C4-2B (cell line): ENCODE data around the gene SPECC1.

ENCODE experiments used
- ZFX ChIP-seq: fragments of 450-650 bp; IDR thresholded peaks from 2 replicates; pipeline ENCODE4 v1.6.1; 2017
- TF ChIP-seq, protein P1 (sequence below): fragments of 450-650 bp; conservative IDR thresholded peaks from 2 replicates; pipeline ENCODE4 v1.5.1; 2017; ENCODE audit warnings: mild to moderate bottlenecking

DNA sequence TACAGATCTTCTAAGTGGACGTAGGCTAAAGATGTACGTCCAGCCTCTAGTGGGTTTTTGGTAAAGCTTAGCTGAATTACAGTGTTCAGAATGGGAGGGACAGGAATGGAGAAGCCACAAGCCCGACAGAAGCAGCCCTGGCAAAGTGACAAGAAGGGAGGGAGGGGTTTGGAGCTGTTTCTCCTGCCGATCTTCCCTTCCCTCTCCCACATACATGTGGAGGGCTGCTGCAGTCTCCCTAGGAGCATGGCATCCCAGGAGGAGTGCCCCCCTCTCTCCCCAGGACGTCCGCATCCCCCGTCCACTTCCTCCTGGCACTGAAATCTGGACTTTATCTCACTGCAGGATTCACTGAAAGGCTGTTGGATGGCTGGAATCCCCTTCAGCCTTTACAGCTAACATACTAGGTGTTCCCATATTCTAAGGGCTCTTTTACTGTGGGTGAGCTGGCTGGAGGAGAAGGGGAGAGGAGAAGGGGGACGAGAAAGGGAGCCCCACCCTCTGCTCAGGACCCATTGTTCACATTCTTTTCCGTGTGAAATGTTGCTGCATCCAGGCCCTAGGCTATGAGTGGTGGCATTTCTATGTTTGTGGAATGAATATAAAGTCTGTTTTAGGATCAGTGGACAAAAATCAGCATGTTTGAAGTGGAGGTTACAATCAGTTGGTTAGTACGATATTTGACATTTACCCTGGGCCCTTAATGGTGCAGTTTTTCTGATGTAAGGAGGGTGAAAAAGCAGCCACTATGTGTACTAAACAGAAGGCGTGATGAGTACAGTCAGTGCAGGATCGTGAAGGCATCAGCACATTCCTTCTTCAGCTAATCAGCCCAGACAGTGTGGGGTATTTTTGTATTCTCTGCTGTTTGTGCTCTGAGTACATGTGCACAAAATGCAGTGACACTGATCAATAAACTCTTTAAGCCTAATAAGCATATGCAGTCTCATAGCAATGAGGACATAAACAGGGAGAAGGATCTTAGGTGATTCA, 94.6 kb downstream of the SPECC1 start:
- TF ChIP-seq, protein P1, sequence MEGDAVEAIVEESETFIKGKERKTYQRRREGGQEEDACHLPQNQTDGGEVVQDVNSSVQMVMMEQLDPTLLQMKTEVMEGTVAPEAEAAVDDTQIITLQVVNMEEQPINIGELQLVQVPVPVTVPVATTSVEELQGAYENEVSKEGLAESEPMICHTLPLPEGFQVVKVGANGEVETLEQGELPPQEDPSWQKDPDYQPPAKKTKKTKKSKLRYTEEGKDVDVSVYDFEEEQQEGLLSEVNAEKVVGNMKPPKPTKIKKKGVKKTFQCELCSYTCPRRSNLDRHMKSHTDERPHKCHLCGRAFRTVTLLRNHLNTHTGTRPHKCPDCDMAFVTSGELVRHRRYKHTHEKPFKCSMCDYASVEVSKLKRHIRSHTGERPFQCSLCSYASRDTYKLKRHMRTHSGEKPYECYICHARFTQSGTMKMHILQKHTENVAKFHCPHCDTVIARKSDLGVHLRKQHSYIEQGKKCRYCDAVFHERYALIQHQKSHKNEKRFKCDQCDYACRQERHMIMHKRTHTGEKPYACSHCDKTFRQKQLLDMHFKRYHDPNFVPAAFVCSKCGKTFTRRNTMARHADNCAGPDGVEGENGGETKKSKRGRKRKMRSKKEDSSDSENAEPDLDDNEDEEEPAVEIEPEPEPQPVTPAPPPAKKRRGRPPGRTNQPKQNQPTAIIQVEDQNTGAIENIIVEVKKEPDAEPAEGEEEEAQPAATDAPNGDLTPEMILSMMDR: no peak
- no peak for TF ChIP-seq ZFX
